Liver (tissue), 3 donors: Measurements from ENCODE around the gene SYT5.

Experiments used
- ATF3 ChIP-seq: IDR thresholded peaks from 2 replicates; pipeline ENCODE4 v1.6.1; 2016; ENCODE audit warnings: antibody characterized with exemption
- EGR1 ChIP-seq, 2 donors: IDR thresholded peaks; 2 replicates each; pipeline ENCODE4 v1.6.1; 2016 to 2018; ENCODE audit warnings: antibody characterized with exemption in 2 of 2, low read depth in 2 of 2
- FOXA1 ChIP-seq: IDR thresholded peaks from 2 replicates; pipeline ENCODE4 v1.6.1; 2016; ENCODE audit warnings: antibody characterized with exemption
- FOXA2 ChIP-seq: IDR thresholded peaks from 2 replicates; pipeline ENCODE4 v1.6.1; 2016; ENCODE audit warnings: antibody characterized with exemption
- GABPA ChIP-seq, 2 donors: IDR thresholded peaks in 1 of 2; conservative IDR thresholded peaks in 1 of 2; 2 replicates each; pipeline ENCODE4 v1.6.1; 2016; ENCODE audit warnings: antibody characterized with exemption in 2 of 2, mild to moderate bottlenecking in 1 of 2, moderate library complexity in 1 of 2
- RAD21 ChIP-seq, 2 donors: IDR thresholded peaks; 2 replicates each; pipeline ENCODE4 v1.6.1; 2016; ENCODE audit warnings: antibody characterized with exemption in 2 of 2, mild to moderate bottlenecking in 2 of 2
- RXRA ChIP-seq, 2 donors: IDR thresholded peaks; 2 replicates each; pipeline ENCODE4 v1.6.1; 2017 to 2018; ENCODE audit warnings: antibody characterized with exemption in 2 of 2, mild to moderate bottlenecking in 1 of 2
- SP1 ChIP-seq: IDR thresholded peaks from 2 replicates; pipeline ENCODE4 v1.6.1; 2018; ENCODE audit warnings: antibody characterized with exemption, mild to moderate bottlenecking
- TAF1 ChIP-seq: conservative IDR thresholded peaks from 2 replicates; pipeline ENCODE4 v1.6.1; 2016; ENCODE audit warnings: antibody characterized with exemption, mild to moderate bottlenecking
- TF ChIP-seq, protein P1 (sequence below): fragments of 150-350 bp; IDR thresholded peaks from 2 replicates; pipeline ENCODE4 v1.5.1; 2017; ENCODE audit warnings: improper control_type of control experiment, low read depth, low read length; ENCODE audit not compliant: missing input control
- TF ChIP-seq, protein P2 (sequence below): IDR thresholded peaks from 2 replicates; pipeline ENCODE4 v1.6.1; 2016; ENCODE audit warnings: antibody characterized with exemption
- TF ChIP-seq, protein P3 (sequence below): IDR thresholded peaks from 2 replicates; pipeline ENCODE4 v1.6.1; 2016; ENCODE audit warnings: antibody characterized with exemption
- donor health status: healthy.
- donor health status: healthy.

- TF ChIP-seq, protein P1, sequence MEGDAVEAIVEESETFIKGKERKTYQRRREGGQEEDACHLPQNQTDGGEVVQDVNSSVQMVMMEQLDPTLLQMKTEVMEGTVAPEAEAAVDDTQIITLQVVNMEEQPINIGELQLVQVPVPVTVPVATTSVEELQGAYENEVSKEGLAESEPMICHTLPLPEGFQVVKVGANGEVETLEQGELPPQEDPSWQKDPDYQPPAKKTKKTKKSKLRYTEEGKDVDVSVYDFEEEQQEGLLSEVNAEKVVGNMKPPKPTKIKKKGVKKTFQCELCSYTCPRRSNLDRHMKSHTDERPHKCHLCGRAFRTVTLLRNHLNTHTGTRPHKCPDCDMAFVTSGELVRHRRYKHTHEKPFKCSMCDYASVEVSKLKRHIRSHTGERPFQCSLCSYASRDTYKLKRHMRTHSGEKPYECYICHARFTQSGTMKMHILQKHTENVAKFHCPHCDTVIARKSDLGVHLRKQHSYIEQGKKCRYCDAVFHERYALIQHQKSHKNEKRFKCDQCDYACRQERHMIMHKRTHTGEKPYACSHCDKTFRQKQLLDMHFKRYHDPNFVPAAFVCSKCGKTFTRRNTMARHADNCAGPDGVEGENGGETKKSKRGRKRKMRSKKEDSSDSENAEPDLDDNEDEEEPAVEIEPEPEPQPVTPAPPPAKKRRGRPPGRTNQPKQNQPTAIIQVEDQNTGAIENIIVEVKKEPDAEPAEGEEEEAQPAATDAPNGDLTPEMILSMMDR = no peak
- TF ChIP-seq, protein P2, sequence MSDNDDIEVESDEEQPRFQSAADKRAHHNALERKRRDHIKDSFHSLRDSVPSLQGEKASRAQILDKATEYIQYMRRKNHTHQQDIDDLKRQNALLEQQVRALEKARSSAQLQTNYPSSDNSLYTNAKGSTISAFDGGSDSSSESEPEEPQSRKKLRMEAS = no peak
- no peak for TF ChIP-seq GABPA (IDR thresholded peaks at IDR 0.05 in 1 of 2, conservative IDR thresholded peaks at IDR 0.05 in 1 of 2)
- no peak for TF ChIP-seq TAF1
- no peak for TF ChIP-seq EGR1 (IDR thresholded peaks at IDR 0.05; ENCODE audit: low read depth in 2 of 2)
- no peak for TF ChIP-seq RAD21 (IDR thresholded peaks at IDR 0.05)
- TF ChIP-seq, protein P3, sequence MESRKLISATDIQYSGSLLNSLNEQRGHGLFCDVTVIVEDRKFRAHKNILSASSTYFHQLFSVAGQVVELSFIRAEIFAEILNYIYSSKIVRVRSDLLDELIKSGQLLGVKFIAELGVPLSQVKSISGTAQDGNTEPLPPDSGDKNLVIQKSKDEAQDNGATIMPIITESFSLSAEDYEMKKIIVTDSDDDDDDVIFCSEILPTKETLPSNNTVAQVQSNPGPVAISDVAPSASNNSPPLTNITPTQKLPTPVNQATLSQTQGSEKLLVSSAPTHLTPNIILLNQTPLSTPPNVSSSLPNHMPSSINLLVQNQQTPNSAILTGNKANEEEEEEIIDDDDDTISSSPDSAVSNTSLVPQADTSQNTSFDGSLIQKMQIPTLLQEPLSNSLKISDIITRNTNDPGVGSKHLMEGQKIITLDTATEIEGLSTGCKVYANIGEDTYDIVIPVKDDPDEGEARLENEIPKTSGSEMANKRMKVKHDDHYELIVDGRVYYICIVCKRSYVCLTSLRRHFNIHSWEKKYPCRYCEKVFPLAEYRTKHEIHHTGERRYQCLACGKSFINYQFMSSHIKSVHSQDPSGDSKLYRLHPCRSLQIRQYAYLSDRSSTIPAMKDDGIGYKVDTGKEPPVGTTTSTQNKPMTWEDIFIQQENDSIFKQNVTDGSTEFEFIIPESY = no peak
- no peak for TF ChIP-seq ATF3
- no peak for TF ChIP-seq SP1
- no peak for TF ChIP-seq FOXA1
- TF ChIP-seq FOXA2 = no peak
- TF ChIP-seq RXRA (IDR thresholded peaks at IDR 0.05) = no peak
Observed at GRCh38 chr19:55169136-55169535, 11.0 kb downstream of the SYT5 start.
